HG03039 (cell line): ENCODE data around the gene RTL10.

Experiments
- ATAC-seq: cut with Tn5 transposase; IDR thresholded peaks from one replicate; pipeline ENCODE4 v1.9.1; 2021; ENCODE audit warnings: mild to moderate bottlenecking, moderate library complexity; ENCODE audit not compliant: unreplicated experiment

RTL10 gene

GRCh38 chr22:19811811-19812771 lies 42.6 kb downstream of the RTL10 start:
- ATAC-seq, result no peak

- ATAC-seq, result no peak
Measured at GRCh38 chr22:19811211-19811621, 43.5 kb downstream of the RTL10 start.

GRCh38 chr22:19810381-19811201 lies 44.1 kb downstream of the RTL10 start:
- no peak for ATAC-seq

- no peak for ATAC-seq
Measured at GRCh38 chr22:19809741-19810140, 44.9 kb downstream of the RTL10 start.

- ATAC-seq, result no peak
Measured at GRCh38 chr22:19808873-19809478, 45.7 kb downstream of the RTL10 start.

- no peak for ATAC-seq
Measured at GRCh38 chr22:19807914-19808872, 46.5 kb downstream of the RTL10 start.

- ATAC-seq, result no peak
Measured at GRCh38 chr22:19807161-19807913, 47.3 kb downstream of the RTL10 start.

- no peak for ATAC-seq
Measured at GRCh38 chr22:19806213-19807160, 48.2 kb downstream of the RTL10 start.

- ATAC-seq, result no peak
Measured at GRCh38 chr22:19805821-19806212, 48.9 kb downstream of the RTL10 start.
